ENCODE measurements around the gene SLC5A1.

DNA sequence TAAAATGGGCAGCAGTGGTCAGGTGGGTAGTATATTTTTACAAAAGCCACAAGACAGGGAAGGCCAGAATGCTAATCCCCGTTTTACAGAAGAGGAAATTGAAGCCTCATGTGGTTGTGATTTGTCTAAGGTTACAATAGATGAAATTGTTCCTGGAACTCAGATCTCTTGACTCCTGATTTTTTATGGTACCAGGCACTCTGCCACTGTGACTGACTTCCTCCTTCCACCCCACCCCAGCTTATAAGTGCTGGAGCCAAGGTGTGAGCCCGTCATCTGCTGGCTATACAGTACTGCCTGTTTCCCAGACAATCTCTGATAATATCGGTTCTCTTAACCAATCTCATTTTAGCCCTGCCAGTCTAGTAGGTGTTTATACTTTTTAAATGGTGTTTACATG, 1.9 kb downstream of the SLC5A1 start:
- TF ChIP-seq ZNF563 (CRISPR knock-in tag; IDR thresholded peaks at IDR 0.05) (no peak), TRIM24 (CRISPR knock-in tag; IDR thresholded peaks at IDR 0.05) (no peak), EZH2 (conservative IDR thresholded peaks at IDR 0.05; ENCODE audit: low read depth, low read length) (no peak), ZKSCAN8 (CRISPR knock-in tag; IDR thresholded peaks at IDR 0.05; ENCODE audit: borderline replicate concordance) (no peak), KDM5B (CRISPR knock-in tag; IDR thresholded peaks at IDR 0.05; ENCODE audit: borderline replicate concordance) (no peak), GTF2F1 (IDR thresholded peaks at IDR 0.05; ENCODE audit: low read length) (no peak), HES4 (CRISPR knock-in tag; IDR thresholded peaks at IDR 0.05; ENCODE audit: borderline replicate concordance) (no peak), ZKSCAN1 (IDR thresholded peaks at IDR 0.05; ENCODE audit: low read length) (no peak), HCFC1 (IDR thresholded peaks at IDR 0.05; ENCODE audit: low read depth, low read length) (no peak), NFE2L2 (IDR thresholded peaks at IDR 0.05; ENCODE audit: low read length) (no peak), POLR2AphosphoS5 (IDR thresholded peaks at IDR 0.05; ENCODE audit: low read depth, low read length) (no peak), DPF2 (CRISPR knock-in tag; IDR thresholded peaks at IDR 0.05; ENCODE audit: borderline replicate concordance, low read depth) (no peak)
- TF ChIP-seq, protein P1, sequence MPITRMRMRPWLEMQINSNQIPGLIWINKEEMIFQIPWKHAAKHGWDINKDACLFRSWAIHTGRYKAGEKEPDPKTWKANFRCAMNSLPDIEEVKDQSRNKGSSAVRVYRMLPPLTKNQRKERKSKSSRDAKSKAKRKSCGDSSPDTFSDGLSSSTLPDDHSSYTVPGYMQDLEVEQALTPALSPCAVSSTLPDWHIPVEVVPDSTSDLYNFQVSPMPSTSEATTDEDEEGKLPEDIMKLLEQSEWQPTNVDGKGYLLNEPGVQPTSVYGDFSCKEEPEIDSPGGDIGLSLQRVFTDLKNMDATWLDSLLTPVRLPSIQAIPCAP (CRISPR knock-in tag; IDR thresholded peaks at IDR 0.05; ENCODE audit: low read depth): no peak
- TF ChIP-seq, protein P2, sequence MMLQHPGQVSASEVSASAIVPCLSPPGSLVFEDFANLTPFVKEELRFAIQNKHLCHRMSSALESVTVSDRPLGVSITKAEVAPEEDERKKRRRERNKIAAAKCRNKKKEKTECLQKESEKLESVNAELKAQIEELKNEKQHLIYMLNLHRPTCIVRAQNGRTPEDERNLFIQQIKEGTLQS (CRISPR knock-in tag; IDR thresholded peaks at IDR 0.05): no peak

All from HepG2 (cell line).